WI38 (cell line): ENCODE data around the gene ZNF609.

ENCODE experiments used
- H3K4me3 ChIP-seq: 2 replicates; pipeline ENCODE4 v1.5.1; 2011; ENCODE audit warnings: low read depth, mild to moderate bottlenecking, control low read depth, low read length
- CTCF ChIP-seq: IDR thresholded peaks from 2 replicates; pipeline ENCODE4 v1.5.1; 2012; ENCODE audit warnings: low read depth, mild to moderate bottlenecking, control low read depth, low read length

ZNF609 gene

GRCh38 chr15:64568765-64569164, 108.4 kb downstream of the ZNF609 start:
- TF ChIP-seq CTCF: no peak
- no peak overlapping the region for H3K4me3 ChIP-seq

- TF ChIP-seq CTCF: no peak
- H3K4me3 ChIP-seq: no peak overlapping the region
Observed at GRCh38 chr15:64571857-64572291, 111.5 kb downstream of the ZNF609 start.

GRCh38 chr15:64572856-64573255, 112.5 kb downstream of the ZNF609 start:
- no peak overlapping the region for H3K4me3 ChIP-seq
- TF ChIP-seq CTCF: no peak

- H3K4me3 ChIP-seq: no peak overlapping the region
- no peak for TF ChIP-seq CTCF
Observed at GRCh38 chr15:64574301-64575017, 114.1 kb downstream of the ZNF609 start.

- no peak overlapping the region for H3K4me3 ChIP-seq
- TF ChIP-seq CTCF: no peak
Observed at GRCh38 chr15:64580696-64581407, 120.5 kb downstream of the ZNF609 start.

GRCh38 chr15:64581408-64581761, 121.0 kb downstream of the ZNF609 start:
- TF ChIP-seq CTCF: no peak
- no peak overlapping the region for H3K4me3 ChIP-seq

GRCh38 chr15:64582202-64582601, 121.8 kb downstream of the ZNF609 start:
- H3K4me3 ChIP-seq: no peak overlapping the region
- no peak for TF ChIP-seq CTCF
